CD4-positive, alpha-beta memory T cell (primary cell): ENCODE measurements around the gene PRX. TPM values are rescaled to one million over a fixed set of nuclear protein-coding genes. Genes with fewer than 3 reads are reported as not detected.

Experiments used
- CTCF ChIA-PET: fragments of 350-600 bp; sonication (Branson Sonifier 250); formaldehyde crosslinking; loops from one replicate; lab custom pipeline; 2021; ENCODE audit warnings: inconsistent platforms; ENCODE audit not compliant: partially characterized antibody; lab: Charles Lee
- POLR2A ChIA-PET: fragments of 350-600 bp; sonication (Branson Sonifier 250); formaldehyde crosslinking; loops from one replicate; lab custom pipeline; 2021; ENCODE audit not compliant: partially characterized antibody; lab: Charles Lee
- DNase-seq, 5 donors: peaks; one replicate each; pipeline versions ENCODE4 v3.0.0 to v3.0.0-alpha.2; 2020 to 2022; ENCODE audit warnings: mixed read lengths in 1 of 5
- H3K27ac ChIP-seq: one replicate; pipeline ENCODE4 v1.7.0; 2013; ENCODE audit warnings: low read depth, low read length
- H3K27me3 ChIP-seq: 2 replicates; pipeline ENCODE4 v1.7.0; 2013; ENCODE audit warnings: mild to moderate bottlenecking, low read length, moderate library complexity; ENCODE audit not compliant: insufficient read depth
- H3K36me3 ChIP-seq: 2 replicates; pipeline ENCODE4 v1.7.0; 2013; ENCODE audit warnings: mild to moderate bottlenecking, low read length, moderate library complexity; ENCODE audit not compliant: insufficient read depth
- H3K4me1 ChIP-seq: 2 replicates; pipeline ENCODE4 v1.7.0; 2013; ENCODE audit warnings: mild to moderate bottlenecking, low read length, moderate library complexity; ENCODE audit not compliant: insufficient read depth
- H3K4me3 ChIP-seq, 2 donors: one replicate each; pipeline ENCODE4 v1.7.0; 2013; ENCODE audit warnings: low read length in 2 of 2, mild to moderate bottlenecking in 1 of 2
- H3K9me3 ChIP-seq, 2 donors: one replicate each; pipeline ENCODE4 v1.7.0; 2013; ENCODE audit warnings: low read length in 2 of 2, control low read depth in 1 of 2; ENCODE audit not compliant: control insufficient read depth in 1 of 2
- H3K27ac Mint-ChIP-seq, 7 donors: one replicate each; pipeline ENCODE4 v1.8.0; 2020 to 2021; ENCODE audit warnings: mixed read lengths in 7 of 7, mild to moderate bottlenecking in 6 of 7, inconsistent platforms in 3 of 7, moderate library complexity in 3 of 7
- H3K27me3 Mint-ChIP-seq, 2 donors: one replicate each; pipeline ENCODE4 v1.8.0; 2020 to 2021; ENCODE audit warnings: mixed read lengths in 2 of 2
- H3K36me3 Mint-ChIP-seq, 2 donors: one replicate each; pipeline ENCODE4 v1.8.0; 2020 to 2021; ENCODE audit warnings: mixed read lengths in 2 of 2, inconsistent platforms in 1 of 2, mild to moderate bottlenecking in 1 of 2
- H3K4me1 Mint-ChIP-seq, 4 donors: one replicate each; pipeline ENCODE4 v1.8.0; 2020 to 2021; ENCODE audit warnings: mixed read lengths in 4 of 4, mild to moderate bottlenecking in 1 of 4
- H3K4me3 Mint-ChIP-seq, 8 donors: one replicate each; pipeline ENCODE4 v1.8.0; 2020 to 2021; ENCODE audit warnings: mixed read lengths in 8 of 8, mild to moderate bottlenecking in 7 of 8, moderate library complexity in 6 of 8, inconsistent platforms in 3 of 8
- H3K9me3 Mint-ChIP-seq, 8 donors: one replicate each; pipeline ENCODE4 v1.8.0; 2020 to 2021; ENCODE audit warnings: mixed read lengths in 8 of 8, mild to moderate bottlenecking in 5 of 8, inconsistent platforms in 3 of 8, moderate library complexity in 1 of 8
- intact Hi-C: fragments of 100-400 bp; cut with micrococcal nuclease; formaldehyde crosslinking; loops from one replicate; pipeline ENCODE4 v1.15.1; 2023
- polyA plus RNA-seq, 2 donors: library from polyadenylated mRNA; unstranded; fragments of 300-500 nt; fragmentation: Illumina TruSeq; gene quantifications; one replicate each; pipeline ENCODE4 v1.2.3, GENCODE V29; 2021
- total RNA-seq, 2 experiments: library from RNA; stranded (reverse); gene quantifications; one replicate each; pipeline ENCODE4 v1.2.3, GENCODE V29; 2021

The PRX gene
- total and polyA plus RNA-seq, 4 experiments from 2014 or later, result 0.23 to 3.4 (median 3.3) TPM; not detected in 1

GRCh38 chr19:40365613-40366401, 47.4 kb downstream of the PRX start:
- Histone ChIP-seq H3K27ac (no peak overlapping the region), H3K4me1 (peaks cover 16% of the 10 kb centered on the region), H3K36me3 (peaks cover 13% of the 10 kb centered on the region), H3K27me3 (no peaks in the 10 kb centered on the region), H3K9me3 (no peaks in the 10 kb centered on the region), H3K4me3 (no peak overlapping the region)
- intact Hi-C loops, result no loop called here
- ChIA-PET POLR2A (interaction anchor here (1.0 kb wide), 1 partner anchor 59 kb away, joined by 3 read pairs; no protein-coding TSS in a partner anchor), CTCF (no interaction called here)
- Mint-ChIP-seq H3K27ac (peak overlapping the region in 4 of 7 donors; percentile 25 to 73 (median 39)), H3K4me1 (peaks cover 6 to 25% (median 16%) of the 10 kb centered on the region in 4 donors), H3K27me3 (no peaks in the 10 kb centered on the region), H3K36me3 (peaks cover 12 to 16% of the 10 kb centered on the region in 2 donors), H3K4me3 (peak overlapping the region in 3 of 8 donors; percentile 9 to 35 (median 33)), H3K9me3 (no peaks in the 10 kb centered on the region)
- DNase-seq, result peak in 1 of 5 donors; percentile 4

- H3K9me3 ChIP-seq, result no peaks in the 10 kb centered on the region
These were observed 48.2 kb downstream of the PRX start for GRCh38 chr19:40365010-40365409.

GRCh38 chr19:40363069-40363468, 50.1 kb downstream of the PRX start:
- CTCF ChIA-PET, result no interaction called here
- peaks cover 6 to 25% (median 16%) of the 10 kb centered on the region in 4 donors for H3K4me1 Mint-ChIP-seq
- peaks cover 8 to 18% of the 10 kb centered on the region in 2 donors for H3K36me3 Mint-ChIP-seq
- Histone ChIP-seq H3K4me1 (peaks cover 16% of the 10 kb centered on the region), H3K27ac (no peak overlapping the region), H3K27me3 (no peaks in the 10 kb centered on the region), H3K36me3 (peaks cover 8% of the 10 kb centered on the region), H3K9me3 (no peaks in the 10 kb centered on the region), H3K4me3 (no peak overlapping the region)
- no peaks in the 10 kb centered on the region for H3K27me3 Mint-ChIP-seq
- no peak for DNase-seq
- intact Hi-C loops, result no loop called here
- H3K9me3 Mint-ChIP-seq, result no peaks in the 10 kb centered on the region
- POLR2A ChIA-PET, result no interaction called here
- H3K4me3 Mint-ChIP-seq, result peak overlapping the region in 2 of 8 donors; percentile 9 to 68
- peak overlapping the region in 5 of 7 donors; percentile 8 to 76 (median 37) for H3K27ac Mint-ChIP-seq

More at GRCh38 chr19:40365010-40365409, 48.2 kb downstream of the PRX start:
- no peak for DNase-seq
- H3K27me3 ChIP-seq, result no peaks in the 10 kb centered on the region
- Mint-ChIP-seq H3K4me3 (peak overlapping the region in 5 of 8 donors; percentile 9 to 35 (median 18)), H3K27ac (peak overlapping the region in 2 of 7 donors; percentile 47 to 77), H3K9me3 (no peaks in the 10 kb centered on the region), H3K36me3 (peaks cover 9 to 16% of the 10 kb centered on the region in 2 donors), H3K4me1 (peaks cover 6 to 25% (median 16%) of the 10 kb centered on the region in 4 donors), H3K27me3 (no peaks in the 10 kb centered on the region)
- CTCF ChIA-PET, result no interaction called here
- H3K36me3 ChIP-seq, result peaks cover 11% of the 10 kb centered on the region
- intact Hi-C loops, result no loop called here
- POLR2A ChIA-PET, result no interaction called here
- H3K4me1 ChIP-seq, result peaks cover 16% of the 10 kb centered on the region
- no peak overlapping the region for H3K4me3 ChIP-seq
- H3K27ac ChIP-seq, result no peak overlapping the region

GRCh38 chr19:40362160-40362559, 51.0 kb downstream of the PRX start:
- H3K36me3 ChIP-seq, result no peaks in the 10 kb centered on the region
- H3K4me3 ChIP-seq, result no peak overlapping the region
- peaks cover 8 to 25% (median 17%) of the 10 kb centered on the region in 4 donors for H3K4me1 Mint-ChIP-seq
- H3K9me3 ChIP-seq, result no peaks in the 10 kb centered on the region
- H3K4me1 ChIP-seq, result peaks cover 16% of the 10 kb centered on the region
- H3K27ac ChIP-seq, result no peak overlapping the region
- H3K4me3 Mint-ChIP-seq, result no peak overlapping the region
- no peak for DNase-seq
- H3K27ac Mint-ChIP-seq, result no peak overlapping the region
- ChIA-PET CTCF (no interaction called here), POLR2A (no interaction called here)
- peaks cover 8 to 15% of the 10 kb centered on the region in 2 donors for H3K36me3 Mint-ChIP-seq
- intact Hi-C loops, result no loop called here
- H3K27me3 Mint-ChIP-seq, result no peaks in the 10 kb centered on the region
- H3K9me3 Mint-ChIP-seq, result no peaks in the 10 kb centered on the region
- H3K27me3 ChIP-seq, result no peaks in the 10 kb centered on the region

DNA sequence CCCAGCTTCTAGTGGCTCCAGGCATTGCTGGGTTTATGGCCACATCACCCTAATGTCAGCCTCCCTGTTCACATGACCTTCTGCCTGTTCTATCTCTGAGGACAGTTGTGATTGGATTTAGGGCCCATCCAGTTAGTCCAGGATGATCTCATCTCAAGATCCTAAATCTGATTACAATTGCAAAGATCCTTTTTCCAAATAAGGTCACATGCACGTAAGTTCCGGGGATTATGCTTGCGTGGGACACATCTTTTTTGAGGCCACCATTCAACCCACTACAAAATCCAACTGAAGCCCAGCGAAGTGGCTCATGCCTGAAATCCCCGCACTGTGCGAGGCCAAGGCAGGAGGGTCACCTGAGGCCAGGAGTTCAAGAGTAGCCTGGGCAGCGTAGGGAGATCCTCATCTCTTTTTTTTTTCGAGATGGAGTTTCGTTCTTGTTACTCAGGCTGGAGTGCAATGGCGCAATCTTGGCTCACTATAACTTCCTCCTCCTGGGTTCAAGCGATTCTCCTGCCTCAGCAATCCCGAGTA, 52.4 kb downstream of the PRX start:
- Mint-ChIP-seq H3K36me3 (peaks cover 10 to 15% of the 10 kb centered on the region in 2 donors), H3K9me3 (no peaks in the 10 kb centered on the region), H3K27me3 (no peaks in the 10 kb centered on the region), H3K4me3 (no peak overlapping the region), H3K4me1 (peaks cover 10 to 37% (median 20%) of the 10 kb centered on the region in 4 donors), H3K27ac (no peak overlapping the region)
- no peak overlapping the region for H3K27ac ChIP-seq
- peaks cover 16% of the 10 kb centered on the region for H3K4me1 ChIP-seq
- H3K9me3 ChIP-seq, result no peaks in the 10 kb centered on the region
- intact Hi-C loops, result no loop called here
- ChIA-PET CTCF (no interaction called here), POLR2A (no interaction called here)
- no peaks in the 10 kb centered on the region for H3K27me3 ChIP-seq
- no peak for DNase-seq
- H3K36me3 ChIP-seq, result no peaks in the 10 kb centered on the region
- no peak overlapping the region for H3K4me3 ChIP-seq

DNA sequence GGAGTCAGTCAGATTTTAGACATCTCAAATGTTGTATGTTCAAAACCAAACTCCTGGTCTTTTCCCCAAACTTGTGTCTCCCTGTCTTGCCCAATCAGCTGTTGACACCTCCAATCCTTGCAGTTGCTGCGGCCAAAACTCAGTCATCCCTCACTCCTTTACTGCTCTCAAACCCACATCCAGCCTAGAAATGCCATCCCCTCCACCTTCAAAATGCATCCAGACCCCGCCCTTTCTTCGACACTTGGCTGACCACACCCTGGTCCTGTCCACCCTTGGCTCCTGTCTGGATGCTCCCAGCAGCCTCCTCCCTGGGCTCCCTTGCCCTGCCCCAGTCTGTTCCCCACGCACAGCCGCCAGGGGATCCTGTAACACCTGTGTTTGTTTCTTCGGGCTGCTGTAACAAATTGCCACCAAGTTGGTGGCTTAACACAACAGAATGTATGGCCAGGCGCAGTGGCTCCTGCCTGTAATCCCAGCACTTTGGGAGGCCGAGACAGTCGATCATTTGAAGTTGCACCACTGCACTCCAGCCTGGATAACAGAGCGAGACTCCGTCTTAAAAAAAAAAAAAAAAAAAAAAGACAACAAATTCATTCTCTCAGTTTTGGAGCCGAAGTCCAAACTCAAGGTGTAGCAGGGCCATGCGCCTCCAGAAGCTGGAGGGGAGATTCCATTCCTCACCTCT, 53.0 kb downstream of the PRX start:
- intact Hi-C loops, result no loop called here
- ChIA-PET POLR2A (no interaction called here), CTCF (no interaction called here)
- no peak overlapping the region for H3K27ac ChIP-seq
- no peaks in the 10 kb centered on the region for H3K27me3 ChIP-seq
- H3K27me3 Mint-ChIP-seq, result no peaks in the 10 kb centered on the region
- DNase-seq, result no peak
- no peak overlapping the region for H3K4me3 ChIP-seq
- H3K36me3 Mint-ChIP-seq, result peaks cover 10 to 13% of the 10 kb centered on the region in 2 donors
- peaks cover 10 to 35% (median 17%) of the 10 kb centered on the region in 4 donors for H3K4me1 Mint-ChIP-seq
- no peaks in the 10 kb centered on the region for H3K9me3 Mint-ChIP-seq
- no peaks in the 10 kb centered on the region for H3K36me3 ChIP-seq
- no peaks in the 10 kb centered on the region for H3K9me3 ChIP-seq
- H3K4me3 Mint-ChIP-seq, result no peak overlapping the region
- H3K4me1 ChIP-seq, result peaks cover 14% of the 10 kb centered on the region
- H3K27ac Mint-ChIP-seq, result peak overlapping the region in 2 of 7 donors; percentile 25 to 27

GRCh38 chr19:40358773-40359172, 54.4 kb downstream of the PRX start:
- Histone ChIP-seq H3K36me3 (no peaks in the 10 kb centered on the region), H3K4me3 (no peak overlapping the region), H3K27me3 (no peaks in the 10 kb centered on the region), H3K4me1 (peaks cover 11% of the 10 kb centered on the region), H3K27ac (no peak overlapping the region), H3K9me3 (no peaks in the 10 kb centered on the region)
- Mint-ChIP-seq H3K4me3 (no peak overlapping the region), H3K27me3 (no peaks in the 10 kb centered on the region), H3K36me3 (peaks cover 8 to 13% of the 10 kb centered on the region in 2 donors), H3K4me1 (peaks cover 8 to 29% (median 14%) of the 10 kb centered on the region in 4 donors), H3K27ac (peak overlapping the region in 1 of 7 donors; percentile 42), H3K9me3 (no peaks in the 10 kb centered on the region)
- intact Hi-C loops, result no loop called here
- DNase-seq, result no peak
- ChIA-PET POLR2A (no interaction called here), CTCF (no interaction called here)
